NCI-H82 treated with DMSO at 0.1 percent for 48 hours (cell line): ENCODE data around the gene NFKB2.
A peak's percentile ranks its signal among the peaks of the same experiment; 100 is the strongest.

Source experiments
- DNase-seq: peaks from one replicate; lab custom pipeline; 2025; ENCODE audit not compliant: unreplicated experiment; lab: John Stamatoyannopoulos, UW

Gene NFKB2

DNA sequence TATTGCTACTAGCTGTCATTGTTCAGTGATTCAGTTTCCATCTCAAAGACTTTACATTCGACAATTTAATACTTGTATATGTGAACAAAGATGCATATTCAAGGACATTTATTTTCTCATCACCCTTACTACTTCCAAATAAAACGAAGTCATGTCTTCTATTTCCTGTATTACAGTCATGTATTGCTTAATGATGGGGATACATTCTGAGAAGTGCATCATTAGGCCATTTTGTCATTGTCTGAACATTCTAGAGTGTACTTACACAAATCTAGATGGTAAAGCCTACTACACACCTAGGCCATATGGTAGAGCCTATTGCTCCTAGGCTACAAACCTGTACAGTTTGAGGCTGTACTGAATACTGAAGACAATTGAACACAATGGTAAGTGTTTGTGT is 49.3 kb downstream of the NFKB2 start:
- no peak for DNase-seq

DNA sequence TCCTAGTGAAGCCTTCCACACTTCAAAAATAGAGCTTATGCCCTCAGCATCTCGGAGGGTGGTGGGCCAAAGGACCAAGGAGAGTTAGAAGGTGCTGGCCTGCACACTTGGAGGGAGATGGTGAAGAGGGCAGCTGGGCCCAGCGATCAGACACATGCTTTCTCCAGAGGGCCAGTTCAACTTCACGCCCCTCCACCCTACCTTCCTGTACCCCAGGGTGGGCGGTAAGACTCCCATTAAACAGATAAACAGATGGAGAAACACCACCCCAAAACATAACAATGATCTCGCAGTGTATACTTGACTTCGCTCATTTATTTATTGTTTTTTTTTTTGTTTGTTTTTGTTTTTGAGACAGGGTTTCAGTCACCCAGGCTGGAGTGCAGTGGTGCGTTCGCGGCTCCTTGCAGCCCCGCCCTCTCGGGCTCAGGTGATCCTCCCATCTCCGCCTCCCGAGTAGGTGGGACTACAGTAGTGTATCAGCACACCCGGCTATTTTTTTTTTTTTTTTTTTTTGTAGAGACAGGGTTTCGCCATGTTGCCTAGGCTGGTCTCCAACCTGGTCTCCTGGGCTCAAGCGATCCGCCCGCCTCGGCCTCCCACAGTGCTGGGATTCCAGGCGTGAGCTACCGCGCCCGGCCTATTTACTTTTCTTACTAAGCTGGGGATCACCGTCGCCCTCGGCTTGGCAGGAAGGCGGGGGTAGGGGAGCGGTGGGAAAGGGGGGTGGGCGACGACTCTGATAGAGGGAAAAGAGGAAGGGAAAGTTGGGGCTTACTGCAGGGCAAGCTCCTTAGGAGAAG is 54.0 kb downstream of the NFKB2 start:
- no peak for DNase-seq

GRCh38 chr10:102450124-102450373 is 54.5 kb downstream of the NFKB2 start:
- DNase-seq = no peak

DNA sequence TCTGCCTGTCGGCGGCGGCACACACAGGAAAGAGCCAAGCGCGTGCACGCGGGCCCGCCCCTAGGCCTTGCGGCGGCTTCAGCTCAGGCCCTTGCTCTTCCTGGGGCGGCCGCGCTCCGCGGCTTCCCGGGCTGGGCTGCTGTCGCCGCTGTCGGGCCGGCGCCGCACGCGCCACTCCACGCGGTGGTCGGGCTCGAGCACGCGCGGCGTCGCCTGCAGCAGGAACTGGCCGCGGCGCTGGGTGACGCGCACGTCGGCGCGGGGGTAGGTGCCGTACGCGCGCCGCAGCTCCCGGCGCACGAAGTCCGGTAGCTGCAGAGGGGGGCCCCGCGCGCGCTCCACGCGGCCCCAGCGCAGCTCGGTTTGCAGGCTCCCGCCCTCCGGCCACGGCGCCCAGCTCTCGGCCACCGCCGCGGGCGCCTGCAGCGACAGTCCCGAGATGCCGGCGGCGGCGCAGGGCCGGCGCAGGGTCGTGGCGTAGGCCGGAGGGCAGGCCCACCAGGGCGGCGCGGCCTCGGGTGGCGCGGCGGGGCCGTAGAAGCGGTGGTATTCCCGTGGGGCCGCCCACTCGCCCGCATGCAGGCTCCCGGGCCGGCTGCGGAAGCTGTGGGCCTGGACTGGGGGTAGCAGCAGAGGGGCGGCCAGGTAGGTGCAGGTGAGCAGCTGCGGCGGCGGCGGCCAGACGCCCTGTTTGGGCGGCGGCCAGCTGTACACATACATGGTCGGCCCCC is 55.0 kb downstream of the NFKB2 start:
- no peak for DNase-seq

DNA sequence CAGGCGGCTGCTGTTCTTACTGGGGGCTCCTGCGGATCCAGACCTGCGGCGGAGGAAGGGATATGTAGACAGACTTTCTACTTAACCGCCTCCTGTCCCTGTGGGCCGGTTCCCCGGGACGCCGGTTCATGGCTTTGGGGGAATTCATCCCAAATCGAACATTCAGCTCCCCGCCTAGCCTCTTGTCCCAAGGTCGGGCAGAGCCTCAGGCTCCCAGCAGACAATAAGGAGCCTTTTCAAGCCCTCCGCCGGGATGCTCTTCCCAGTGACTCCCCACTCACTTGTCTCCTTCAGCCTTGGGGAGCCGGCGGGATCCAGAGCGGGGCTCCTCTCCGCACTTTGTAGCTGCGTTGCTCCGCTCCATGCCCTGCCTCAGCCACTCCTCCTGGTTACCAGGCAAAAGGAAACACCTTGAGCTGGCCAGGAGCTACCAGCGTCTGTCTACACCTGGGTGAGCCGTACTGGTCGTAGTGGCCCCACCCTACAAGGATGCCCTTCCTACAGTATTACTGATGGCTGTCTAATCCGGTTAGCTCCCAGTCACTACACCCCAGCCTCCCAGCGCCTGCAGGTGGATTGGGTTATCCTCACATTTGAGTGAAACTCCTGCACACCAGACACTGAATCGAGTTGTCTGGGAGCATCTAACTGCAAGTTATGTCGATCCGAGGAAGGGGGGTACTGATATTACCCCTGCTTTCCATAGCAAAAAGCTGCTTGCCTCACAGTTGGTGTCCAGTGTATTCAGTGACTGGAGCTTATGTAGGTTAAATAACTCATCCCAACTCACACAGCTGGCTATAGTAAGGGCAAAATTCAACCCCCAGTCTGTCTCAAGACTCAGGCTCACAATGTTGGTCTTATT is 55.8 kb downstream of the NFKB2 start, which contains the start of gene C10orf95:
Gene C10orf95 (minus strand): TSS at position 439 of the 865 bp plus-strand sequence. CDS start 450 bp downstream, outside the sequence.
- DNase-seq = peak; percentile 50
